Upper lobe of right lung (tissue), 1 donor: ENCODE results near the gene SH2D6. TPM values are rescaled to one million over a fixed set of nuclear protein-coding genes. Genes with fewer than 3 reads are reported as not detected.
"Not testable (repeated sequence)": the region's sequence is repeated elsewhere in the genome, so short reads cannot be mapped to it uniquely, and the experiment has no call there.

ENCODE experiments used
- ATAC-seq: fragments of 200-7000 bp; cut with Tn5 transposase; one replicate; pipeline ENCODE4 v1.9.1; 2020; ENCODE audit warnings: mild to moderate bottlenecking, moderate library complexity
- DNase-seq: peaks from one replicate; pipeline ENCODE4 v3.0.0-alpha.2; 2020
- H3K27ac ChIP-seq: fragments of 200-600 bp; one replicate; pipeline ENCODE4 v1.8.0; 2022
- H3K27me3 ChIP-seq: fragments of 200-600 bp; one replicate; pipeline ENCODE4 v1.8.0; 2022; ENCODE audit warnings: mild to moderate bottlenecking
- H3K36me3 ChIP-seq: fragments of 200-600 bp; one replicate; pipeline ENCODE4 v1.8.0; 2022
- H3K4me1 ChIP-seq: fragments of 200-600 bp; one replicate; pipeline ENCODE4 v1.8.0; 2022
- H3K4me3 ChIP-seq: fragments of 200-600 bp; one replicate; pipeline ENCODE4 v1.8.0; 2022; ENCODE audit warnings: mild to moderate bottlenecking
- H3K9me3 ChIP-seq: fragments of 200-600 bp; one replicate; pipeline ENCODE4 v1.8.0; 2022
- intact Hi-C: fragments of 100-400 bp; cut with DNase I; formaldehyde crosslinking; loops from one replicate; pipeline ENCODE4 v1.11.0; 2022
- total RNA-seq: library from RNA; stranded (reverse); fragmentation: NEBNext Ultra II Directional; extraction: Animal tissue kit (Norgen Biotek cat#: 25700); gene quantifications from one replicate; pipeline ENCODE4 v1.2.1, GENCODE V29; 2021
- TF ChIP-seq, protein P1 (sequence below): fragments of 200-600 bp; IDR thresholded peaks from one replicate; pipeline ENCODE4 v1.8.0; 2022; ENCODE audit warnings: antibody characterized with exemption
- donor health status: DM: no; HTN: yes; CAD: no; lungs with severe emphysema.

Gene SH2D6
- total RNA-seq, 1 donor from 2014 or later = 1.0 TPM

DNA sequence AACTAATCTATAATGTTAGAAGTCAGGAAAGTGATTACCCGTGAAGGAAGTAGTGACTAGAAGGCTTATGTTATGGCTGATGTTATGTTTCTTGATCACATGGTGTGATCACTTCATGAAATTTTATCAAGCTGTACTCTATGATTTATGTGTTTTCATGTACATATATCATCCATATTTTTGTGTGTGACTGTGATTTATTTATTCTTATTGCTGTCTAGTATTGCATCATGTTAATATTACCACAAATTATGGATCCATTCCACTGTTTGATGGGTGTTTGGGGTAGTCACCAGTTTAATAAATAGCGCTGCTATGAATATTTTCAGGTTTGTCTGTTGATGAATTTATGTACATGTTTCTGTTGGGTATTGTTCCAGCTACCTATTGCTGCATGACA is 59.4 kb downstream of the SH2D6 start:
- intact Hi-C loops = no loop called here
- ATAC-seq (no peak), DNase-seq (no peak)
- Histone ChIP-seq H3K9me3 (no peaks in the 10 kb centered on the region), H3K27me3 (no peaks in the 10 kb centered on the region), H3K27ac (no peak overlapping the region), H3K4me1 (no peaks in the 10 kb centered on the region), H3K4me3 (no peak overlapping the region), H3K36me3 (no peaks in the 10 kb centered on the region)
- TF ChIP-seq, protein P1, sequence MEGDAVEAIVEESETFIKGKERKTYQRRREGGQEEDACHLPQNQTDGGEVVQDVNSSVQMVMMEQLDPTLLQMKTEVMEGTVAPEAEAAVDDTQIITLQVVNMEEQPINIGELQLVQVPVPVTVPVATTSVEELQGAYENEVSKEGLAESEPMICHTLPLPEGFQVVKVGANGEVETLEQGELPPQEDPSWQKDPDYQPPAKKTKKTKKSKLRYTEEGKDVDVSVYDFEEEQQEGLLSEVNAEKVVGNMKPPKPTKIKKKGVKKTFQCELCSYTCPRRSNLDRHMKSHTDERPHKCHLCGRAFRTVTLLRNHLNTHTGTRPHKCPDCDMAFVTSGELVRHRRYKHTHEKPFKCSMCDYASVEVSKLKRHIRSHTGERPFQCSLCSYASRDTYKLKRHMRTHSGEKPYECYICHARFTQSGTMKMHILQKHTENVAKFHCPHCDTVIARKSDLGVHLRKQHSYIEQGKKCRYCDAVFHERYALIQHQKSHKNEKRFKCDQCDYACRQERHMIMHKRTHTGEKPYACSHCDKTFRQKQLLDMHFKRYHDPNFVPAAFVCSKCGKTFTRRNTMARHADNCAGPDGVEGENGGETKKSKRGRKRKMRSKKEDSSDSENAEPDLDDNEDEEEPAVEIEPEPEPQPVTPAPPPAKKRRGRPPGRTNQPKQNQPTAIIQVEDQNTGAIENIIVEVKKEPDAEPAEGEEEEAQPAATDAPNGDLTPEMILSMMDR = no peak

DNA sequence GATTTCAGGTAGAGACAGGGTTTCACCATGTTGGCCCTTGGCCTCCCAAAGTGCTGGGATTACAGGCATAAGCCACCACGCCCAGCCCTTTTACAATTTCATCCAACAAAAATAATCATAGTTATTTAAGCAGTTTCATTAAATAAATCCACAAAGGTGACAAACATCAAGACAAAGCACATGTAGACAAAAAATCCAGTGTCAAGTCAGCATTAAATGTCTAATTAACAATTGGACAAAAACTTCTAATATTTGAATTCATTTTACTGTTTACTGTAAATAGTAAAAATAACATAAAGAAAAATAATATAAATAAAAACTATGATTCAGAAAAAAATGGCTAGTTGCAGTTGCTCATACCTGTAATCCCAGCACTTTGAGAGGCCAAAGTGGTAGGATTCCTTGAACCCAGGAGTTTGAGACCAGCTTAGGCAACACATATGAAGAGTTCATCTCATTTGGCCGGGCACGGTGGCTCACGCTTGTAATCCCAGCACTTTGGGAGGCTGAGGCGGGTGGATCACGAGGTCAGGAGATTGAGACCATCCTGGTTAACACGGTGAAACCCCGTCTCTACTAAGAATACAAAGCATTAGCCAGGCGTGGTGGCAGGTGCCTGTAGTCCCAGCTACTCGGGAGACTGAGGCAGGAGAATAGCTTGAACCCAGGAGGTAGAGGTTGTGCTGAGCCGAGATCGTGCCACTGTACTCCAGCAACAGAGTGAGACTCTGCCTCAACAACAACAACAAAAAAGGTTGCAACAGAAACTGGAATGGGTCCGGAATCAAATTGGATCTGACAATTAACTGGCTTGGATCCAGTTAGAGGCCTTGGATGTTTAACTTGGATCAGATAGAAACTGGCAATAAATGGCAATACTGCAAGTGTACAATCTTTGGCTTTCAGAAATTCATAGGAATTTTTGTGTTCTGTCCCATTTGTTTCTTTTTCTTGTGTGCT is 63.6 kb downstream of the SH2D6 start:
- ATAC-seq (no peak), DNase-seq (no peak)
- H3K27me3 ChIP-seq = no peaks in the 10 kb centered on the region
- no peak overlapping the region for H3K4me3 ChIP-seq
- TF ChIP-seq, protein P1 = no peak
- no peaks in the 10 kb centered on the region for H3K9me3 ChIP-seq
- no peak overlapping the region for H3K27ac ChIP-seq
- H3K36me3 ChIP-seq = no peaks in the 10 kb centered on the region
- no peaks in the 10 kb centered on the region for H3K4me1 ChIP-seq
- intact Hi-C loops = no loop called here

DNA sequence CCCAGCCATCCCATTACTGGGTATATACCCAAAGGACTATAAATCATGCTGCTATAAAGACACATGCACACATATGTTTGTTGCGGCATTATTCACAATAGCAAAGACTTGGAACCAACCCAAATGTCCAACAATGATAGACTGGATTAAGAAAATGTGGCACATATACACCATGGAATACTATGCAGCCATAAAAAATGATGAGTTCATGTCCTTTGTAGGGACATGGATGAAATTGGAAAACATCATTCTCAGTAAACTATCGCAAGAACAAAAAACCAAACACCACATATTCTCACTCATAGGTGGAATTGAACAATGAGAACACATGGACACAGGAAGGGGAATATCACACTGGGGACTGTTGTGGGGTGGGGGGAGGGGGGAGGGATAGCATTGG is 66.1 kb downstream of the SH2D6 start:
- H3K4me3 ChIP-seq, intact Hi-C loops: not testable (repeated sequence)

DNA sequence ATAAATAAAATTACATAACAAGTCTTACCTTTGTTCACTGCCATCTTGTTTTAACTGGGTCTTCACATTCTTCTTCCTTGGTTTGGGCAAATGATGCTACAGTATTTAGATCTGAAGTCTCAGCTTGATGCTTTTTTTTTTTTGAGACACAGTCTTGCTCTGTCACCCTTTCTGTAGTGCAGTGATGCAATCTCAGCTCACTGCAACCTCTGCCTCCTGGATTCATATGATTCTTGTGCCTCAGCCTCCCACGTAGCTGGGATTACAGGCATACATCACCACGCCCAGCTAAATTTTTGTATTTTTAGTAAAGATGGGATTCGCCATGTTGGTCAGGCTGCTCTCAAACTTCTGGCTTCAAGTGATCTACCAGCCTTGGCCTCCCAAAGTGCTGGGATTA is 67.3 kb downstream of the SH2D6 start:
- intact Hi-C loops = no loop called here
- no peaks in the 10 kb centered on the region for H3K9me3 ChIP-seq
- DNase-seq (no peak), ATAC-seq (peak; percentile 55)
- no peaks in the 10 kb centered on the region for H3K4me1 ChIP-seq
- TF ChIP-seq, protein P1 = no peak
- H3K27me3 ChIP-seq = no peaks in the 10 kb centered on the region
- no peaks in the 10 kb centered on the region for H3K36me3 ChIP-seq
- H3K4me3 ChIP-seq = no peak overlapping the region
- H3K27ac ChIP-seq = no peak overlapping the region

More for the DNA sequence above, 66.1 kb downstream of the SH2D6 start:
- not testable (repeated sequence) for H3K27ac ChIP-seq, H3K27me3 ChIP-seq, H3K36me3 ChIP-seq, ATAC-seq, H3K4me1 ChIP-seq, H3K9me3 ChIP-seq, DNase-seq

Other genes starting within 250 kb of the SH2D6 start
- 156 TPM for gene TGOLN2, start 90.7 kb upstream of the SH2D6 start, total RNA-seq
- gene RETSAT, start 64.2 kb upstream of the SH2D6 start, total RNA-seq = 58.1 TPM
- gene ELMOD3, start 63.9 kb upstream of the SH2D6 start, total RNA-seq = 22.0 TPM
- gene CAPG, start 8.3 kb upstream of the SH2D6 start, total RNA-seq = 419 TPM
- 212 TPM for gene MAT2A, start 120.5 kb downstream of the SH2D6 start, total RNA-seq
- gene GGCX, start 142.8 kb downstream of the SH2D6 start, total RNA-seq = 73.2 TPM
- gene VAMP8, start 158.9 kb downstream of the SH2D6 start, total RNA-seq = 235 TPM
- 84.8 TPM for gene VAMP5, start 165.7 kb downstream of the SH2D6 start, total RNA-seq
- 85.9 TPM for gene RNF181, start 177.0 kb downstream of the SH2D6 start, total RNA-seq
- gene TMEM150A, start 184.0 kb downstream of the SH2D6 start, total RNA-seq = 31.5 TPM
- 37.9 TPM for gene C2orf68, start 193.4 kb downstream of the SH2D6 start, total RNA-seq
- 37.0 TPM for gene USP39, start 197.5 kb downstream of the SH2D6 start, total RNA-seq
- 14,872 TPM for gene SFTPB, start 249.5 kb downstream of the SH2D6 start, total RNA-seq